GM18519 (cell line): ENCODE data around the gene RRM2.
A peak's percentile ranks its signal among the peaks of the same experiment; 100 is the strongest.
"Not testable (repeated sequence)": the region's sequence is repeated elsewhere in the genome, so short reads cannot be mapped to it uniquely, and the experiment has no call there.

Source experiments
- ATAC-seq: cut with Tn5 transposase; IDR thresholded peaks from one replicate; pipeline ENCODE4 v1.9.1; 2021; ENCODE audit warnings: mild to moderate bottlenecking, moderate library complexity; ENCODE audit not compliant: unreplicated experiment, low FRiP score

Gene RRM2

DNA sequence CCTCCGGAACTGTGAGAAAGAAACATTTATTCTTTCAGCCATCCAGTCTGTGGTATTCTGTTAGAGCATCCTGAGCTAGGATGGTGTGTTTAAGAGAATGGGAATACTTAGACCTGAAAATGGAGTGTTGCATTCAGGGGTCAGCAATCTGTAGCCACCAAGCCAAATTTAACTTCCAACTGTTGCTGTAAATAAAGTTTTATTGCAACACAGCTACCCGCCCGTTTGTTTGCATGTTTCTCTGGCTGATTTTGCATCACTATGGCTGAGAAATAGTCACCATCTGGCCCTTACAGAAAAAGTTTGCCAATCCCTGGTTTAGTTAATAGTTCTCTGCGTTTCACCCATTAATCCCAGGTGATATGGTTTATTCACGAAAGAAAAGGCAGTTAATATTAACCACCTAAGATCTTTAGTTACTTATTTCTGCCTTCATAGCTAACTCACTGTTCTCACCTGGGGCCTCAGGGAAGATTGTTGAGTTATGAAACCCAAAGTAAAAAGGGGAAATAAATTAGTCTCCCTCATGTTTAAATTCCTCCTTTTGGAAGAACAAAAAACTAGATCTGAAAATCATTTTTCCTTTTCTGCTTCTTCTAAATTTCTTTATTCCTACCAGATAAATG, 32.9 kb upstream of the RRM2 start:
- no peak for ATAC-seq

DNA sequence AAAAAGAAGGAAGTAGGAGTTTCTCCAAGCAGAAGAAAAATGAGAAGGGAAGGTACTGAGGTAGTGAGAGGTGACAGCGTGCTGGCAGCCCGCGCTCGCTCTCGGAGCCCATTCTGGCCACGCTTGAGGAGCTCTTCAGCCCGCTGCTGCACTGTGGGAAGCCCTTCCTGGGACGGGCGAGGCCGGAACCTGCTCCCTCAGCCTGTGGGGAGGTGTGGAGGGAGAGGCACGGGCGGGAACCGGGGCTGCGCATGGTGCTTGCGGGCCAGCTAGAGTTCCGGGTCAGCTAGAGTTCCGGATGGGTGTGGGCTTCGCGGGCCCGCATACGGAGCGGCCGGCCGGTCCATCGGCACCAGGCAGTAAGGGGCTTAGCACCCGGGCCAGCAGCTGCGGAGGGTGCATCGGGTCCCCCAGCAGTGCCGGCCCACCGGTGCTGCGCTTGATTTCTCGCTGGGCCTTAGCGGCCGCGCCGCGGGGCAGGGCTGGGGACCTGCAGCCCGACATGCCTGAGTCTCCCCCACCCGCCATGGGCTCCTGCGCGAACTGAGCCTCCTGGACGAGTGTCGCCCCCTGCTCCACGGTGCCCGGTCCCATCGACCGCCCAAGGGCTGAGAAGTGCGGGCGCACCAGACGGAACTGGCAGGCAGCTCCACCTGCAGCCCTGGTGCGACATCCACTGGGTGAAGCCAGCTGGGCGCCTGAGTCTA, 31.2 kb upstream of the RRM2 start:
- no peak for ATAC-seq

DNA sequence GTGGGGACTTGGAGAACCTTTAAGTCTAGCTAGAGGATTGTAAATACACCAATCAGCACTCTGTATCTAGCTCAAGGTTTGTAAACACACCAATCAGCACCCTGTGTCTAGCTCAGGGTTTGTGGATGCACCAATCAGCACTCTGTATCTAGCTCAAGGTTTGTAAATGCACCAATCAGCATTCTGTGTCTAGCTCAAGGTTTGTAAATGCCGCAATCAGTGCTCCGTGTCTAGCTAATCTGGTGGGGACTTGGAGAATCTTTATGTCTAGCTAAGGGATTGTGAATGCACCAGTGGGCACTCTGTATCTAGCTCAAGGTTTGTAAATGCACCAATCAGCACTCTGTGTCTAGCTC, 30.7 kb upstream of the RRM2 start:
- not testable (repeated sequence) for ATAC-seq

DNA sequence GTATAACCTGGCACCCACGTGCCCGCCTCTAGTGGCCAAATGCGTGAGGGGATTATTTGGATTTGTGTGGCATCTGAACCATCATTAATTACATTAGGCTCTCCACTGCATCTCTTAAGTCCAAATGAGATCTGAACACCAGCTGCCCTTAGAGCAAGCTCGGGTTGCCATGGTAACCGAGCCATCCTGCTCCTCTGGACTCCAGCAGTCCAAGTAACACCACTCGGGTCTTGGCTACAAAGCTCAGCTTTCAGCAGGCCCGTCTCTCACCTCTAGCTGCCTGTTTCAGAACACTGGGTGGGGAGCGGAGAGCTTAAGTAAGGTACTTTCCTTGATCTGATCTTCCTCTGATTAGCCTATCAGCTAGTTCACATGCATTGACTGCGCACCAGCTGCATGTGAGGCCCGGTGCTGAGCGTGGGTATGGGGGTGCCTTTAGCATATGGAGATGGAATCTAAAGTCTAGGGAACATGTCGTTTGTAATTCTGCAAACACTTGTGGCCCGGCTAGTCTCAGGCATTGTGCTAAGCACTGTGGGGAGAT, 28.2 kb upstream of the RRM2 start:
- no peak for ATAC-seq

DNA sequence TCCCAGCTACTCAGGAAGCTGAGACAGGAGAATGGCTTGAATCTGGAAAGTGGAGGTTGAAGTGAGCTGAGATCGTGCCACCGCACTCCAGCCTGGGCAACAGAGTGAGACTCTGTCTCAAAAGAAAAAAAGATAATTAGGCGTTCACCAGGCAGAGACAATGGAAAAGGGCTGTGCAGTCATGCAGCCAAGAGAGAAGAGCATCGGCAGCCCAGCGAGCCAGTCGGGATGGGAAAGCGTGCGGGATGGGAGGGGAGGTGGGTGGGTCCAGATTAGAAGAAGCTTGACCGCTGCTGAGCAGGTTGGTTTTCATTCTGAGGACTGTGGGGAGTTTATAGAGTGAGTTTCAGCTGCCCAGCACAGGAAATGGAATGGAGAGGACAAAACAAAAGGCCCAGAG, 27.4 kb upstream of the RRM2 start:
- no peak for ATAC-seq

DNA sequence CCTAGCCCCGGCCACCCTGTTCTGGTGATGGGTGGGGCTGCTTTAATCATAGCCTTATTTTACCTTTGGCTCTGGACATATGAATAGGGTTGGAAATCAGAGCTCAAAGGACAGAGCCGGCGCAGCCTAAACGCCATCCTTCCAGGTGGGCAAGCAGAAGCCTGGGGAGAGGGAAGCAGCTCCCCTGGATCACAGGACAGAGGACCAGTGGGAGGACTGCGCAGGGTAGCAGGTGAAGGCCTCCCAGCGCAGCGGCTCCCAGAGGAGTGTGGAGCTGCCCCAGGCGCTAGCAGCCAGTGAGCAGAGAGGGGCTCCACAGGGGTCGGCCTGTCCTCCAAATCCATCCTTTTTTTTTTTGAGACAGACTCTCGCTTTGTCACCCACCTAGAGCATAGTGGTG, 25.9 kb upstream of the RRM2 start:
- ATAC-seq: no peak

DNA sequence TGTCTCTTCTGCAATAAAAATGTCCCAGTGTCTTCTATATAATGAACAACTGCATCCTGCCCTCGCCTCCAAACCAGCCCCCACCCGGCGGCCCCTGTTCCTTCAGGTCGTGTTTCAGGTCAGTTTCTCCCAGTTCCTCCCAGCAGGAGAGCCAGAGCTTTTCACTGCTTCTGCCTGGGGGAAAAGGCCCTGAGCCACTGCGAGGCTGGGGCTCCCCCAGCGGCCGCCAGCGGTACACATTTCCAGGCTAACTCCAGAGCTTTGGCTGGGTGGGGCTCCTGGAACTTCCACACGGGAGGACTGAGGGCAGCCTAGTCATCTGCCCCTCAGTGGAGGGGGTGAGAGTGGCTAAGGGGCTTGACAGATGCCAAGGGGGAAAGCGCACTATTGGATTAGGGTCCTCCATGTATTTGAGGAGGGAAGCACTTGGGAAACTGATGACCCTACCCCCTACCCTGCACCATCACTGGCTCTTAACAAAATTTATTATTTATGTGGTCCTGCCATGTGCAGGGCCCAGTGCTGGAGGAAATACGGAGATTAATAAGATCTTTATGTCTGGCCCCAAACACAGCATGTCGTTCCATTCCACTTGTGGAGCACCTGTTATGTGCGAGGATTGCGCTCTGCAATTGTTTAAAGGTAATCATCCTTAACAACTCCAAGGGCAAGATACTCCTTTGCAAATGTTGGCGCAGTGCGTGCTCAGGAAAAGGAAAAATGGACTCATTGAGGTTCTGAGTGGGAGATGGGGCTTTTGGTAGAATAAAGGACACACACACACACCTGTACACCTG, 25.0 kb upstream of the RRM2 start:
- ATAC-seq: no peak

DNA sequence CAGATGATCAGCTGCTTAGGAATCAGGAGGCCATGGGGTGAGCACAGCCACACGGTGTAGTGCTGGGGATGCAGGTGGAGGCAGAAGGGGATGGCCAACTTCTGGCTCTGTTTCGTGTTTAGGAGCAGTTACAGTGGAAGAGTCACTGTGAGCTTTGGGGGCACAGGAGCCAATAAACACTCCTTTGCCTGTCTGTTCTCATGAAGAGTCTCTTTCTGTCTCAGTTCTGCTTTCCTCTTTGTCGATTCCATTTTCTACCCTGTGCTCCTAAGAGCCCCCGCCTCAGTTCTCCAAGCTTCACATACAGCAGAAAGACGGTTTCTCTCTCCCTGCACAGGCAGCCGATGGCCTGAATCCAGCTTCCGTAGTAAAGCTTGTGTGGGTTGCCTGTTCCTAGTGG, 21.0 kb upstream of the RRM2 start:
- no peak for ATAC-seq

DNA sequence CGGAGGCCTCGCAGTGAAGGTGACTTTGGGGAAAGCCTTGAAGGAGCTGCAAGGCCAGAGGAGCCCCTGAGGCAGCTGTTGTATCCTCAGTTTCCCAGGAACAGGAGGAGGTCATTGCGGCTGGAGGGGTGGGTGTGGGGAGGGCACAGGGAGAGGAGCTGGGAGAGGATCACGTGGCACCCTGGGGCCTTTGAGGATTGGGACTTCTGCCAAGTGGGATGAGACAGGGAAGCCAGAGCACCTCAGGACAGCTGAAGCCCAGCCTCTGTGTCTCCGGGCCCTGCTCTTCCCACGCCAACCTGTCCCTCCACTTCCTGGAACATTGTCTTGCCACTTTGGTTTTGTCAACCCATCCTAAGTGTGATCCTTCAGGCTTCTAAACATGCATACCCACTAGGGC, 19.4 kb upstream of the RRM2 start:
- ATAC-seq: no peak

DNA sequence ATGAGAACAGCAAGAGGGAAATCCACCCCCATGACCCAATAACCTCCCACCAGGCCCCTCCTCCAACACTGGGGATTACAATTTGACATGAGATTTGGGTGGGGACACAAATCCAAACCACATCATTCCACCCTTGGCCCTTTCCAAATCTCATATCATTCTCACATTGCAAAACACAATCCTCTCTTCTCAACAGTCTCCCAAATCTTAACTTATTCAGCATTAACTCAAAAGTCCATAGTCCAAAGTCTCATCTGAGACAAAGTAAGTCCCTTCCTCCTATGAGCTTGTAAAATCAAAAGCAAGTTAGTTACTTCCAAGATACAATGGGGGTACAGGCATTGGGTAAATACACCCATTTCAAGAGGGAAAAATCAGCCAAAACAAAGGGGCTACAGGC, 17.6 kb upstream of the RRM2 start:
- ATAC-seq: not testable (repeated sequence)

DNA sequence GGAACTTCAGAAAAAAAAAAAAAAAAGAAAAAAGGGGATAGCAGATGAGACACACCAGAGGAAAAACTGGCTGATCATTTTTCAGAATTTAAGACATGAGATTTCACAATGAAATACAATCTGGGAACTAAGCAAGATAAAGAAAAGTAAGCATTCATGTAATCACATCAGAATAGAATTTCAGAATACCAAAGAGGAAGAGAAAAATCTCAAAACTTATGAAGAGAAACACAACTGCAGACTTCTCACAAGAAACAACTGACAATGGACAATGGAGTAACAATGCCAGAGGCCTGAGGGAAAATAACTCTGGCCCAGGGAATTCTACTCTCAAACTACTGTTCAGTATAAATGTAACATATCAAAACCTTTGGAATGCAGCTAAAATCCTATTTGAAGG, 13.2 kb upstream of the RRM2 start:
- ATAC-seq: no peak

DNA sequence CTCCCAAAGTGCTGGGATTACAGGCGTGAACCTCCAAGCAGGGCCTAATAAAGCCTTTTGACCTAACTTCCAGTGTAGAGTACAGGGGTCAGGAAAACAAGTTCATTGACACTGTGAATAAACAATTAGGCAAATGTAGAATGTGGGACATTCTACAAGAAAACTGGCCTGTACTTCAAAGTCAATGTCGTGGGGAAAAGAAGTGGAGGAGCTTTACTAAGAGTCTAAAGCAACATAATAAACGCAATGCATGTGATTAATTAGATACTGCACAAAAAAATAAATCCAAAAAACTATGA, 3.6 kb upstream of the RRM2 start:
- ATAC-seq: no peak

DNA sequence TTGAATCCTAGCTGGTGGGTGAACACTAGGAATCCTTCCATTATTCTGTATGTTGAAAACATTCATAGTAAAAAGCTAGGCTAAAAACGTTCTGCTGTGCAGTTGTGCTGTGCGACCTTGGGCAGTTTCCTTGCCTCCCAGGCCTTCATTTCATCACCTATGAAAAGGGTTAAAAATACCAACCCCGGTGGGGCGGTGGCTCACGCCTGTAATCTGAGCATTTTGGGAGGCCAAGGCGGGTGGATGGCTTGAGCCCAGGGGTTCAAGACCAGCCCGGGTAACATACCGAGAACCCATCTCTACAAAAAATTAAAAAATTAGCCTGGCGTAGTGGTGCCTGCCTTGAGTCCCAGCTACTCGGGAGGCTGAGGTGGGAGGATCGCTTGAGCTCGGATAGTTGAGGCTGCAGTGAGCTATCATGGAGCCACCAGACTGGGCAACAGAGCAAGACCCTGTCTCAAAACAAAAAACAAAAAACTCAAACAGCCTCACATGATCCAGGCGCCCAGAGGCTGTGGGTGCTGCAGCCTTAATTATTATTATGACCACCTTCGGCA, 2.9 kb upstream of the RRM2 start:
- ATAC-seq: no peak

DNA sequence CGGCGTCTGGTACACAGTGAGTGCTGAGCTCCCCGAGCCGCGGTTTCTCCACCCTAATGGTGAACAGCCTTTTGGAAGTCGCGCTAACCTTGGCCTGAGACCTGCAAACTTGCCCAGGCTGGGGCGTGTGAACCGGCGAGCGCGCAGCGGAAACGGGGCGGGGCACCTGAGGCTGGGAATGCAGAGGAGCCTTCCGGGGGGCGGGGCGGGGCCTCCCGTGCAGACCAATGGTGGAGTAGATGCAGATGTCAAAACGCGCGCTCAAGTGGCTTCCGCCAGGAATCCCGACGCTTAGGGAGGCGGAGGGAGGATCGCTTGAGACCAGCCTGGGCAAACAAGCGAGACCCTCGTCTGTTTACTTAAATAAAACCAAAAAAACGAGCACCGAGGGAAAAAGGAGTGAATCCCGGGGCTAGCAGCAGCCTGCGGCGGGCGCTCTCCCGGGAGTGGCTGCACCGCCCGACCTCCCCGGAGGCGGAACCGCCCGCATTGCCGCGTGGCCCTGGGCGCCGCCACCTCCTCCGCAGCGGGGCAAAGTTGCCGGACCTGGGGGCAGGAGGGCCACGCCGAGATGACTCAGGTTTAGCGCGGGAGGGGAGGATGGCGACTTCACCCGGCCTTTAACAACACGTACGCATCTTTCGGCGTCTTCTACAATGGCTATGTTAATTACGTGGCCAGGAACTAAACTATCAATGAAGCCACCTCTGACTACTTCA, 2.2 kb upstream of the RRM2 start:
- ATAC-seq: peak; percentile 31

DNA sequence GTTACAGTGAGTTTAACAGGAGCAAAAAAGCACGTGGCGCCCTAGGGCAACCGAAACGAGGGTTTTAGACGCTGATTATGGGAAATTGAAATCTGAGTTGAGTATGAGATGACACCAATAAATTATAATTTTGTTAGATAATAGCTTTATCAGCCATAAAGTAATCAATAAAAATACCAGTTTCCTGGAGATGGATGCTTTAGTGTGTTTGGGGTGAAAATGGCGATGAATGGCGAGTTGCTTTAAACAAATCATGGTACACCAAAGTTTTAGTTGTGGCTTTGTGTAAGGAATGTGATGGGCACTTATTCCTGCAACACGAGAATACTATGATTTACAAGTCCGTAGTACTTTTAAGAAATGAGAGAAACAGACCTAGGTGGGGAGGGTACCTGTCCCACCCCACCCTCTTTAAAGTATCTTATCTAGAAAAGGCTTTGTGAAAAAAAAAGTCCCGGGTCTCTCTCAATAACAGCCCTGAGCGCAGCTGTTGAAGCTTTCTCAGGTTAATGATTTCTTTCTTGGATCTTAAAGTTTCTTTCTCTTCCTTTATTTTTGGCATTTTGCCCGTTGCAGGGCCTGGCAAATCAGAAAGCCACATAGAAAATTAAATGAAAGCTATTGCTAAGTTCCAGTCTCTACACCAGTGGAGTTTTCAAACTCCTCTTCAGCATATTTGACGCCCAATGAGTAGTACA, 1.5 kb upstream of the RRM2 start:
- no peak for ATAC-seq

DNA sequence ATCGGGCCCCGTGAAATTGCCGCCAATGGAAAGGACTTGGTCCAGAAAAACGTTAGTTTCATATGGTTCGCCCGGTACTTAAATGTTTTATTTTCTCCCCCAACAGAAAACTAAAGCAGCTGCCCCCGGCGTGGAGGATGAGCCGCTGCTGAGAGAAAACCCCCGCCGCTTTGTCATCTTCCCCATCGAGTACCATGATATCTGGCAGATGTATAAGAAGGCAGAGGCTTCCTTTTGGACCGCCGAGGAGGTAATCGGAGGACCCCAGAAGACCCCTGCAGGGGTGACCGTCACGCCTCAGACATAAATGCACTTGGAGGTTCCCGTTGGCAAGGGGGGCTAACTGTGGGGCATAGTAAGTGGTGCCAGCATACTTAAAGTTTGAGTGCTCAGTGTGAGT, 742 bp downstream of the RRM2 start:
- no peak for ATAC-seq

DNA sequence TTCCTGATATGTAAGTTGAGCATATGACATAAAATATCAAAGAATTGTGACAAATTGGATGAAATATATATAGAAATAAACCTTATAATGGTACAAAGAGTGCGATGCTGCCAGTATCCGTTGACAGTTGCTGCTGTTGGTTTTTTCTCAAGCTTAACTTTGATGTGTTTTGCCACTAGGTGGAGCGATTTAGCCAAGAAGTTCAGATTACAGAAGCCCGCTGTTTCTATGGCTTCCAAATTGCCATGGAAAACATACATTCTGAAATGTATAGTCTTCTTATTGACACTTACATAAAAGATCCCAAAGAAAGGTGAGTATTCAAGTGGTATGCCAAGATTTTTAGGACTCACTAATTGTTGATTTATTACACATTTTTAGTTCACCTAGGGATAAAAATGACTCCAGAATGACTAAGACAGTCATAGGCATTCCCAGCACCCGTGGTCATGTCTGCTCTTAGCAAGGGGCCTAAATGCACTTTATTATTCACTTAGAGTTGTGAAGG, 2.1 kb downstream of the RRM2 start:
- ATAC-seq: no peak

DNA sequence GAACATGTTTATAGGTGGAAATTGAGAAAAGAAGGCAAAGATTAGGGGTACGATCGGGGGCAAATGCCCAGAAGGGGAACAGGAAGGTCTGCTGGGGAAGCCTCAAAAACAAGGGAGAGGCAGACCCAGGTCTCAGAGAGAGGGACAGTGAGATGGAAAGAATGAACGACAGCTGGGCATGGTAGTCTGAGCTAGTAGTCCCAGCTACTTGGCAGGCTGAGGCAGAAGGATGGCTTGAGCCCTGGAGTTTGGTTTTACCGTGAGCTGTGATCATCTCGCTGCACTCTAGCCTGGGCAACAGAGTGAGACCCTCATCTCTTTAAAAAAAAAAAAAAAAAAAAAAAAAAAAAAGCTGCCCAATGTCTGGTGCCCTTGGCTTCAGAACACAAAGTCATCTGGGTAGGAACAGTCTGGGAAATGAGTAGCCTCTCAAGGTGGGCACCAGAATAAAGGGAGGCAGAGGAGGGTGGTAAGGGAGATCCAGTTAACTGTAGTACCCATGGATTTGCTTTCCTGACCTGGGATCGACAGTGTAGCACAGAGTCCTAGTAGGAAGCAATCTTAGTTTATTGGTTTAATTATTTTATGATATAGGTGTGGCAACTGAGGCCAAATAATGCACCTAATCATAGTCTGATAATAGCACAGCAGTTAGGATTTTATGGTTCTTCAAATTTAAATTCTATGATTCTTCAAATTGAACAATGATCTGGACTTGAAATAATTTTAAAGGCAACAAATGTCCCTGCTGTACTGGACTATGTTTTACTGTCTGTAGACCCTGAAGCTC, 3.5 kb downstream of the RRM2 start:
- ATAC-seq: no peak

DNA sequence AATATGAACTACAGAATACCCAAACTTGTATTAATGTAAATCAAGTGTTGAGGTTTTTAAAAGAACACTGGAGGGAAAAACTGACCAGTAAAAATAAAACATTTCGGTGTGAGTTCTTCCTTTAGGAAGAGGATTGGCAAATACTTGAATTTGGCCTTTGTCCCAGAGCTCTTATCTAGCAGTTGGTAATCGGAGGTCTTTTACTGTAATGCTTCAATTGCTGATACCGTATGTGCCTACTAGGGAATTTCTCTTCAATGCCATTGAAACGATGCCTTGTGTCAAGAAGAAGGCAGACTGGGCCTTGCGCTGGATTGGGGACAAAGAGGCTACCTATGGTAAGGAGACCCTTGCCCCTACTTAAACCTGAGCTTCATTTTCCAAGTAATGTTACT, 4.1 kb downstream of the RRM2 start:
- ATAC-seq: no peak
